ENCODE data around the gene OXCT2. TPM values are rescaled to one million over a fixed set of nuclear protein-coding genes. Genes with fewer than 3 reads are reported as not detected.
"Not testable (repeated sequence)": the region's sequence is repeated elsewhere in the genome, so short reads cannot be mapped to it uniquely, and the experiment has no call there.

Gene OXCT2
- 1.0 and 1.5 TPM in 2 replicates for total RNA-seq
- 0.49 TPM for total RNA-seq (2013)
- 1.9 and 2.6 TPM in 2 replicates for polyA plus RNA-seq
- 6.3 and 7.3 TPM in 2 replicates for polyA minus RNA-seq

DNA sequence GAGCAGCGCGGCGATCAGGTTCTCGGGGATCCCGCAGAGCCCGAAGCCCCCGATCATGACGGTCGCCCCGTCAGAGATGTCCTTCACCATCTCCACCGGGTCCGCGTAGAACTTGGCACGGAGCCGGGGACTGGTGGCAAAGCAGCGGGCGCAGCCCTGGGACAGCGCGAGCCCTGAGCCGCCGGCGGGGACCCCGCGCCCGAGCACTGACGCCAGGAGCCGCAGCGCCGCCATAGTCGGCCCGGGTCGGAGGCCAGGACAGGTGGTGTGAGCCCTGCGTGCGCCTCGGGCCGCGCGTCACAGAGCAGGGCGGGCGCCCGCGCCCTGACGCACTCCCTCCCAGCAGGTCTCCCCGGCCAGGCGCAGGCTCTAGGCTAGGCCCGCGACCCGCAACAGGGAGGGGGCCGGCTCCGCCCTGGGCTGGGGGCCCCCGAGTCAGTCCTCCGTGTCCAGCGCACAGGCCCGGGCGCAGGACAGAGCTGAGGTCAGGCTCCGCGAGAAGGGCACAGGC lies at the start of gene OXCT2:
Gene OXCT2, minus strand, starts transcription at position 327 of the 511 bp plus-strand sequence. Its CDS starts 93 bp downstream, at position 234.
- DNase-seq; H3K9me3 Mint-ChIP-seq (ENCODE audit: insufficient read depth); H3K4me2 ChIP-seq (replicated peaks; ENCODE audit: low read depth, low read length, poor library complexity, severe bottlenecking); H4K20me1 ChIP-seq (ENCODE audit: control insufficient read depth, insufficient read depth, low read length, poor library complexity, severe bottlenecking); H3K36me3 ChIP-seq (replicated peaks in 1 of 2; ENCODE audit: control extremely low read depth in 1 of 2, control insufficient read depth in 1 of 2, extremely low read depth in 1 of 2, insufficient read depth in 2 of 2, low read length in 1 of 2); CTCF ChIA-PET; H3K9me3 ChIP-seq (ENCODE audit: control extremely low read depth in 1 of 3, control insufficient read depth in 2 of 3, insufficient read depth in 1 of 3, low read length in 2 of 3); H3K79me2 ChIP-seq (ENCODE audit: control insufficient read depth, insufficient read depth, low read length); H3K27ac Mint-ChIP-seq; POLR2A ChIA-PET; H3K9ac ChIP-seq (ENCODE audit: low read length); H3K27ac ChIP-seq (ENCODE audit: low read length in 2 of 2); H3K27me3 ChIP-seq (replicated peaks in 1 of 4; ENCODE audit: control extremely low read depth in 1 of 4, control insufficient read depth in 3 of 4, insufficient read depth in 4 of 4, low read length in 3 of 4); intact Hi-C loops (cut with micrococcal nuclease); H3K27me3 Mint-ChIP-seq; H3K4me1 Mint-ChIP-seq; H3K4me1 ChIP-seq (ENCODE audit: control insufficient read depth in 2 of 2, insufficient read depth in 2 of 2, low read length in 2 of 2); H3K4me3 ChIP-seq (ENCODE audit: control extremely low read depth in 1 of 5, extremely low read depth in 1 of 5, insufficient read depth in 1 of 5, low read depth in 2 of 5, low read length in 4 of 5); H2AFZ ChIP-seq (ENCODE audit: insufficient read depth, low read depth, low read length, poor library complexity, severe bottlenecking): not testable (repeated sequence)
- WGBS (ENCODE audit: insufficient coverage) = 0% methylated on average over 3 of the region's 57 CpGs
- H3K4me3 Mint-ChIP-seq = peak within 1 kb of the TSS; percentile 78
- peak; percentile 50 for ATAC-seq (ENCODE audit: low read depth)

DNA sequence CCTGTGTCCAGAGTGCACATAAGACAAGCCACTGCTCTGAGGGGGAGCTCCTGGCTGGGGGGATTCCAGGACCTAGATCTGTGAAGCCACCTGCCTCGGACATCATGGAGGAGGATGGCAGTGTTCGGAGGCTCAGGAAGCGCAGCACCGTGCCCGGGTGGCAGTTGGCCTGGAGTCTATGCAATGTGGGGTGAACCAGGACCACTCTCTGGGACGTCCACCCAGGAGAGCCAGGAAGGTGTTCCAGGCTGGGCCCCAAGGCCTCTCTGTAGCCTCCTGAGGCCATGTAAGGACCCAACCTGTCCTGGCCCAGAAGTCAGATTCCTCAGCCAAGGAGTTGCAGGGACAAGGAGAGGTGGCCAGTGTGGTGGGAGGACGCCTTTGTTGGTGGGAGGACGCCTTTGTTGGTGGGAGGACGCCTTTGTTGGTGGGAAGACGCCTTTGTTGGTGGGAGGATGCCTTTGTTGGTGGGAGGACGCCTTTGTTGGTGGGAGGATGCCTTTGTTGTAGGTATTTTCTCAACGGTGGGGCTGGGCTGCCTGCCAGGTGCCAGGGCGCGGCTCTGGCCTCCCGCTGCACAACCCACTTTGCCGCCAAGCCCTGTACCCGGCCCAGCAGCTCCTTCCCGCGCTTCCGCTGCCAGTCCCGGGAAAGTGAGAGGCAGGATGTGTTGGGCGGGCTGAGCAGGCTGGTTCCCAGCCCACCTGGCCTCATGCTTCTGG lies 48.1 kb upstream of the OXCT2 start:
- no peak for DNase-seq
- CTCF ChIA-PET = interaction anchor here (0.6 to 9.5 kb wide), 7 partner anchors 9 to 213 kb away, joined by 3 to 102 read pairs (median 14); partner anchors contain the start of gene MYCL
- WGBS (ENCODE audit: insufficient coverage) = 93% methylated on average over 21 of the region's 22 CpGs

More for the DNA sequence above, 48.1 kb upstream of the OXCT2 start:
- Histone ChIP-seq H3K36me3 (replicated peaks in 1 of 2; ENCODE audit: control extremely low read depth in 1 of 2, control insufficient read depth in 1 of 2, extremely low read depth in 1 of 2, insufficient read depth in 2 of 2, low read length in 1 of 2) (no peaks in the 10 kb centered on the region), H4K20me1 (ENCODE audit: control insufficient read depth, insufficient read depth, low read length, poor library complexity, severe bottlenecking) (no peaks in the 10 kb centered on the region), H3K79me2 (ENCODE audit: control insufficient read depth, insufficient read depth, low read length) (no peaks in the 10 kb centered on the region), H3K4me1 (ENCODE audit: control insufficient read depth in 2 of 2, insufficient read depth in 2 of 2, low read length in 2 of 2) (peaks cover 6 to 15% of the 10 kb centered on the region in 2 donors), H2AFZ (ENCODE audit: insufficient read depth, low read depth, low read length, poor library complexity, severe bottlenecking) (no peak overlapping the region), H3K4me3 (ENCODE audit: control extremely low read depth in 1 of 5, extremely low read depth in 1 of 5, insufficient read depth in 1 of 5, low read depth in 2 of 5, low read length in 4 of 5) (no peak overlapping the region), H3K9ac (ENCODE audit: low read length) (no peak overlapping the region), H3K27ac (ENCODE audit: low read length in 2 of 2) (no peak overlapping the region), H3K27me3 (replicated peaks in 1 of 4; ENCODE audit: control extremely low read depth in 1 of 4, control insufficient read depth in 3 of 4, insufficient read depth in 4 of 4, low read length in 3 of 4) (no peaks in the 10 kb centered on the region), H3K9me3 (ENCODE audit: control extremely low read depth in 1 of 3, control insufficient read depth in 2 of 3, insufficient read depth in 1 of 3, low read length in 2 of 3) (peaks cover 0 to 6% (median 0%) of the 10 kb centered on the region in 3 donors), H3K4me2 (replicated peaks; ENCODE audit: low read depth, low read length, poor library complexity, severe bottlenecking) (no peak overlapping the region)
- intact Hi-C loops (cut with micrococcal nuclease) = loop anchor here (5.0 kb wide), 3 partner anchors 63 to 138 kb away; partner anchors contain the start of genes MFSD2A and TRIT1
- no peak for ATAC-seq (ENCODE audit: low read depth)
- H3K4me1 Mint-ChIP-seq = peaks cover 10% of the 10 kb centered on the region
- H3K9me3 Mint-ChIP-seq (ENCODE audit: insufficient read depth) = no peaks in the 10 kb centered on the region
- no peaks in the 10 kb centered on the region for H3K27me3 Mint-ChIP-seq
- no peak overlapping the region for H3K27ac Mint-ChIP-seq
- TF ChIP-seq CTCF (IDR thresholded peaks at IDR 0.05) (no peak), EZH2 (IDR thresholded peaks at IDR 0.05; ENCODE audit: borderline replicate concordance, insufficient read depth, low read depth, low read length, poor library complexity, severe bottlenecking) (no peak)
- POLR2A ChIA-PET = interaction anchor here (0.6 kb wide), 1 partner anchor 13 kb away, joined by 4 read pairs; no protein-coding TSS in a partner anchor
- H3K4me3 Mint-ChIP-seq = no peak overlapping the region
